ENCODE results near the gene WHAMM.

The WHAMM gene

GRCh38 chr15:82851306-82851850, 42.0 kb downstream of the WHAMM start:
- Mint-ChIP-seq H3K4me3 (no peak overlapping the region), H3K27me3 (ENCODE audit: low read depth) (peaks cover 8% of the 10 kb centered on the region), H3K36me3 (ENCODE audit: low read depth) (no peaks in the 10 kb centered on the region), H3K4me1 (peaks cover 28% of the 10 kb centered on the region), H3K27ac (no peak overlapping the region), H3K9me3 (no peaks in the 10 kb centered on the region)
- TF ChIP-seq CTCF (IDR thresholded peaks at IDR 0.05; ENCODE audit: unreplicated experiment in 3 of 3) = no peak

GRCh38 chr15:82851981-82852511, 42.6 kb downstream of the WHAMM start:
- TF ChIP-seq CTCF (IDR thresholded peaks at IDR 0.05; ENCODE audit: unreplicated experiment in 3 of 3) = no peak
- no peak overlapping the region for H3K4me3 Mint-ChIP-seq
- peaks cover 28% of the 10 kb centered on the region for H3K4me1 Mint-ChIP-seq
- peaks cover 8% of the 10 kb centered on the region for H3K27me3 Mint-ChIP-seq (ENCODE audit: low read depth)
- H3K36me3 Mint-ChIP-seq (ENCODE audit: low read depth) = no peaks in the 10 kb centered on the region
- no peaks in the 10 kb centered on the region for H3K9me3 Mint-ChIP-seq
- H3K27ac Mint-ChIP-seq = no peak overlapping the region

- TF ChIP-seq CTCF (IDR thresholded peaks at IDR 0.05; ENCODE audit: unreplicated experiment in 3 of 3) = no peak
- Mint-ChIP-seq H3K4me1 (peaks cover 28% of the 10 kb centered on the region), H3K27ac (peak overlapping the region; percentile 46 to 68 (median 54)), H3K9me3 (no peaks in the 10 kb centered on the region), H3K27me3 (ENCODE audit: low read depth) (peaks cover 8% of the 10 kb centered on the region), H3K4me3 (no peak overlapping the region), H3K36me3 (ENCODE audit: low read depth) (no peaks in the 10 kb centered on the region)
Observed at GRCh38 chr15:82852941-82853561, 43.6 kb downstream of the WHAMM start.

GRCh38 chr15:82854554-82854953, 45.1 kb downstream of the WHAMM start:
- Mint-ChIP-seq H3K9me3 (no peaks in the 10 kb centered on the region), H3K27me3 (ENCODE audit: low read depth) (peaks cover 3% of the 10 kb centered on the region), H3K27ac (no peak overlapping the region), H3K4me1 (peaks cover 23% of the 10 kb centered on the region), H3K36me3 (ENCODE audit: low read depth) (no peaks in the 10 kb centered on the region), H3K4me3 (no peak overlapping the region)
- no peak for TF ChIP-seq CTCF (IDR thresholded peaks at IDR 0.05; ENCODE audit: unreplicated experiment in 3 of 3)

GRCh38 chr15:82855286-82856100, 46.1 kb downstream of the WHAMM start:
- no peak overlapping the region for H3K27ac Mint-ChIP-seq
- TF ChIP-seq CTCF (IDR thresholded peaks at IDR 0.05; ENCODE audit: unreplicated experiment in 3 of 3) = no peak
- H3K4me1 Mint-ChIP-seq = peaks cover 13% of the 10 kb centered on the region
- H3K9me3 Mint-ChIP-seq = no peaks in the 10 kb centered on the region
- no peaks in the 10 kb centered on the region for H3K27me3 Mint-ChIP-seq (ENCODE audit: low read depth)
- H3K36me3 Mint-ChIP-seq (ENCODE audit: low read depth) = no peaks in the 10 kb centered on the region
- H3K4me3 Mint-ChIP-seq = no peak overlapping the region
